Testis (tissue), 2 donors: ENCODE results near the gene NPL.

Experiments used
- POLR2A ChIP-seq: fragments of 450-650 bp; IDR thresholded peaks from one replicate; pipeline ENCODE4 v1.6.1; 2017; ENCODE audit warnings: antibody characterized with exemption, mild to moderate bottlenecking, moderate library complexity
- TF ChIP-seq, protein P1 (sequence below), 3 experiments: fragments of 450-650 bp in 2 of 3; fragments of 200-600 bp in 1 of 3; sonication (generic) in 1 of 3; IDR thresholded peaks; one replicate each; pipeline ENCODE4 v1.5.1; 2016 to 2019; ENCODE audit warnings: antibody characterized with exemption in 3 of 3, mild to moderate bottlenecking in 2 of 3, moderate library complexity in 1 of 3

DNA sequence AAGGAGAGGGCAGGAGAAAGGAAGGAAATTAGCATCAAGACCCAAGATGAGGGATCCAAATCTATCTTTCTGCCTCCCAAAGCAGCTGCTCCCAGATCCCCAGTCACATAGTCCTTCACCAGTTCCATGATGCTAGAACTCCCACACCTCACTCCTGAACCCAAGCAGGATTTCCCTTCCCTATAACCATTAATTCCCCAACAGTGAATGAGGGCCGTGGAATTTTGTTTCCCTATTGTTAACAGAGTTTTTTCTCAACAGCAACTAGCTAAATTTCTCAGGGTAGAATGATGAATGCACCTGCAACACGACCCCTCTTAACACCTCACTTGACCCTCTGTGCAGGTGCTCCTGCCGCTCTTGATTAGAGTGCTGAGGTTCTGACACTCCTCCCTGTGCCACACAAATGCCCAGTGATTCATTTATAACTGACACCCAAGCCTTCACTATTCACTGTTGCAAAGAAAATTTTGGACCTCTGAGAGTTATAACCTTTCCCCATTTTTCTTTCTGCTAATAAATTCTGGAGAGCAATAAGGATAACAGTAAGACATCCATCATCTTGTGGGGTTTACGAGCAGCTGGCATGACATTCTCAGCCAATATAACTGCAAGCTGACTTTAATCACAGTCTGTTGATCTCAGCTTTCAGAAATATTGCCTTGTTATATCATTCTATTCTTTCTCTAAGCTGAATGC, 25.4 kb upstream of the NPL start:
- TF ChIP-seq, protein P1, sequence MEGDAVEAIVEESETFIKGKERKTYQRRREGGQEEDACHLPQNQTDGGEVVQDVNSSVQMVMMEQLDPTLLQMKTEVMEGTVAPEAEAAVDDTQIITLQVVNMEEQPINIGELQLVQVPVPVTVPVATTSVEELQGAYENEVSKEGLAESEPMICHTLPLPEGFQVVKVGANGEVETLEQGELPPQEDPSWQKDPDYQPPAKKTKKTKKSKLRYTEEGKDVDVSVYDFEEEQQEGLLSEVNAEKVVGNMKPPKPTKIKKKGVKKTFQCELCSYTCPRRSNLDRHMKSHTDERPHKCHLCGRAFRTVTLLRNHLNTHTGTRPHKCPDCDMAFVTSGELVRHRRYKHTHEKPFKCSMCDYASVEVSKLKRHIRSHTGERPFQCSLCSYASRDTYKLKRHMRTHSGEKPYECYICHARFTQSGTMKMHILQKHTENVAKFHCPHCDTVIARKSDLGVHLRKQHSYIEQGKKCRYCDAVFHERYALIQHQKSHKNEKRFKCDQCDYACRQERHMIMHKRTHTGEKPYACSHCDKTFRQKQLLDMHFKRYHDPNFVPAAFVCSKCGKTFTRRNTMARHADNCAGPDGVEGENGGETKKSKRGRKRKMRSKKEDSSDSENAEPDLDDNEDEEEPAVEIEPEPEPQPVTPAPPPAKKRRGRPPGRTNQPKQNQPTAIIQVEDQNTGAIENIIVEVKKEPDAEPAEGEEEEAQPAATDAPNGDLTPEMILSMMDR (IDR thresholded peaks at IDR 0.05), result no peak
- no peak for TF ChIP-seq POLR2A
